Mucosa of stomach (tissue), 1 donor: ENCODE data around the gene ALLC.

Experiments used
- H3K27me3 ChIP-seq: one replicate; pipeline ENCODE4 v1.7.0; 2013; ENCODE audit warnings: mild to moderate bottlenecking, low read length; ENCODE audit not compliant: control insufficient read depth, insufficient read depth
- H3K36me3 ChIP-seq: one replicate; pipeline ENCODE4 v1.7.0; 2013; ENCODE audit warnings: low read length; ENCODE audit not compliant: control insufficient read depth, insufficient read depth
- H3K4me1 ChIP-seq: one replicate; pipeline ENCODE4 v1.7.0; 2013; ENCODE audit warnings: mild to moderate bottlenecking, low read length; ENCODE audit not compliant: control insufficient read depth, insufficient read depth
- H3K4me3 ChIP-seq: one replicate; pipeline ENCODE4 v1.7.0; 2013; ENCODE audit warnings: low read length
- H3K9ac ChIP-seq: one replicate; pipeline ENCODE4 v1.7.0; 2013; ENCODE audit warnings: mild to moderate bottlenecking, low read length, moderate library complexity
- H3K9me3 ChIP-seq: one replicate; pipeline ENCODE4 v1.7.0; 2013; ENCODE audit warnings: mild to moderate bottlenecking, low read length, moderate library complexity; ENCODE audit not compliant: control insufficient read depth
- donor health status: Pancreatic carcinoma.

The ALLC gene

DNA sequence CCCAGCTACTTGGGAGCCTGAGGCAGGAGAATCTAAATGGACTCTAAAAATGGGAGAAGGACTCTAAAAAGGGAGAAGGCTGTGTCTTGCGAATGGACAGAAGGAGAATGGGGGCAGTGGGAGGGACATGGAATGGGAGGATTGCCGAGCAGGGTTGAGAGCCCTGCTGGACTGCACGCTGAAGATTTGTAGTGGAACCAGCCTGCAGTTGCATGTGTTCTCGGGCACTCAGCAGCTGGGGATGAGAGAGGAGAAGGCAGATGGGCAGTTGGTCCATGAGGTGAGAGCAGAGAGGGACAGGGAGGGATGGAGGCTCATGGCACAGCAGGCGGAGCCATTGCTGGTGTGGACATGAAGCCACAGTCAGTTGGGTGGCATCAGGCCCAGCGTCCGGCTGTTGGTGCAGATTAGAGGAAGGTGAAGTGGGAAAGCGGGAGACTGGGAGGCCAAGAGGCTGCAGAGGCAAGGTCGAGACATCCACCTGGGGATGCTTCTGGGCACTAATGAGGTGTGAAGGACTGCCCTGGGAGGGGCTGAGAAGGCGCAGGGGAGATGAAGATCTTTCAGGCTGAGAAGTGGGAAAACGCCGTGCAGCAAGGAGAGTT is 86.1 kb downstream of the ALLC start:
- Histone ChIP-seq H3K4me1 (no peaks in the 10 kb centered on the region), H3K36me3 (no peaks in the 10 kb centered on the region), H3K4me3 (no peak overlapping the region), H3K9ac (no peak overlapping the region), H3K9me3 (no peaks in the 10 kb centered on the region), H3K27me3 (peaks cover 2% of the 10 kb centered on the region)

DNA sequence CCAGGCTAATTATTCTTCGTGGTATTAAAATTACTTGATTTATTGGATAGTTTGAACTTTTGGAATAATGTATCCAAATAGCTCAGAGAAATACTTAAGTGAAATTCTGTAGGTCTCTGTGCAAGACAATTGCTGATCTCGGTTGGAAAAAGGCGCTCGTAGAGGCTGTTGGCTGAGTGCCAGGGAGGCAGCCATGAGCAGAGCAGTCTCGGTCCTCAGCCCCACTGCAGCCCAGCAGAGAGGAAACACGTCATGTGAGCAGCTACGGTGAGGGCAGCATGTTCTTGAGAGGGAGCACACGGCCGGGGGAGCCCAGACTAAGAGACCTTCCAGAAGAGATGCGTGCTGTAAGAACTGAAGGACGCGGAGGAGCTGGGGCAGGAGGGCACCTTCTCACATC is 87.9 kb downstream of the ALLC start:
- Histone ChIP-seq H3K4me1 (no peaks in the 10 kb centered on the region), H3K27me3 (peaks cover 2% of the 10 kb centered on the region), H3K9ac (no peak overlapping the region), H3K4me3 (no peak overlapping the region), H3K9me3 (no peaks in the 10 kb centered on the region), H3K36me3 (no peaks in the 10 kb centered on the region)

DNA sequence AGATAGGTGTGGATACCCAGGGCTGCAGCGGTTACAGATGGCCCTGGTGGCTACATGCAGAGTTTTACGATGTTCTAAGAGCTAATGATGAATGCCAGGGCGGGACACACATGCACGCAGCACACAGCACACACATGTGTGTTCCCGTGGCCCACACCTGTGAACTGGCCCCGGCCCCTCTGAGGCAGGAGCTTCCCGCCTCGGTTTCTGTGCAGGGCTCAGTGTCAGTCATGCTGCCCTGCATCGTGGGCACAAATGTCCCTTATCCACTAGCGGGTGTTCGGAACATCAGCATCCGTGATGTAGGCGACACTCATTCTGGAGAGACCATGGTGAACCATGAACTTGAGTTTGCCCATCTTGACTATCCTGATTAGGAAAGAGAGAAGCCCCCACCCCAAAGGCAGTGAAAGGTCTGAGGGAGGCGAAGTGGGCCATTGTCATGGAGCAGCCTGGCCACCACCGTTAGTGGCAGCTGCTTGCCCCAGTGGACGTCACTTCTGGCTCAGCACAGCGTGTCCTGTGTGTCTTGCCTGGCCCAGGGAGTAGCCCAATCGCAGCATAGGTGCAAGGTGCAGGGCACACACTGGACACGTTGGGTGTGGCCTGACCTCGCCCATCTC is 89.1 kb downstream of the ALLC start:
- Histone ChIP-seq H3K9ac (no peak overlapping the region), H3K4me1 (no peaks in the 10 kb centered on the region), H3K36me3 (no peaks in the 10 kb centered on the region), H3K27me3 (peaks cover 2% of the 10 kb centered on the region), H3K4me3 (no peak overlapping the region), H3K9me3 (no peaks in the 10 kb centered on the region)

DNA sequence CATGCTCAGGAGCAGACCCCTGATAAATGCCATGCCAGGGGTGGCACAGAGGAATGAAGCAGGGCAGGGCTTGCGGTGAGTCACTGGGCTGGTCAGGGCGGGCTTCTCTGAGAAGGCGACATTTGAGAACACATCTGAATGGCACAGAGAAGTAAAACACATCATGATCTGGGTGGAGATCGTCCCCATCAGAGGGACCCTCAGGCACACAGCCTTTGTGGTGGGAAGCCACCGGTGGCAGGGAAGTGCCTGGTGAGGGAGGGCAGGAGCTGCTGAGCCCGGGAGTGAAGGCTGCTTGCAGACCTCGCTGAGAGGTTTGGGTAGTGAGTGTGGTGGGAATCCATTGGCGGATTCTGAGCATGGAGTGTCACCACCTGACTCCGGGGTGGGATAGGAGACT is 89.8 kb downstream of the ALLC start:
- no peaks in the 10 kb centered on the region for H3K4me1 ChIP-seq
- no peaks in the 10 kb centered on the region for H3K36me3 ChIP-seq

DNA sequence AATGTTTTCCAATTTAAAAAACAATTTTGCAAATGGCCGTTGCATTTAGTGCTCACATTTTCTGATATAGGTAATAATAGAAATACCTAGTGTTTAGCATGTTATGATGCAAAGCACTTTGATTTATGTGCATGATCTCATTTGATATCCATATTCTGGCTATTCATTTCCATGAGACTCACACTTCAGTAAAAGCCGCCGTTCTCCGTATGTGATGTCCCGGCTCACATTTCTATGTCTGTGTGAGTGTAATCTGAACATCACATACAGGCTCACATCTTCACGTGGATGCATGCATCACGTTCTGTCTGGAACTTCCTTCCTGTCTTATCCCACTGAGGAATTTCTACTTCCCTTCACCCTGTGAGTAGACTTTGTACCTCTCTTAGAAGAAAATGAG is 91.2 kb downstream of the ALLC start:
- Histone ChIP-seq H3K4me1 (no peaks in the 10 kb centered on the region), H3K36me3 (no peaks in the 10 kb centered on the region), H3K9me3 (no peaks in the 10 kb centered on the region), H3K27me3 (peaks cover 2% of the 10 kb centered on the region), H3K9ac (no peak overlapping the region), H3K4me3 (no peak overlapping the region)

More for the DNA sequence above, 89.8 kb downstream of the ALLC start:
- no peak overlapping the region for H3K4me3 ChIP-seq
- H3K27me3 ChIP-seq: peaks cover 2% of the 10 kb centered on the region
- no peaks in the 10 kb centered on the region for H3K9me3 ChIP-seq
- no peak overlapping the region for H3K9ac ChIP-seq

DNA sequence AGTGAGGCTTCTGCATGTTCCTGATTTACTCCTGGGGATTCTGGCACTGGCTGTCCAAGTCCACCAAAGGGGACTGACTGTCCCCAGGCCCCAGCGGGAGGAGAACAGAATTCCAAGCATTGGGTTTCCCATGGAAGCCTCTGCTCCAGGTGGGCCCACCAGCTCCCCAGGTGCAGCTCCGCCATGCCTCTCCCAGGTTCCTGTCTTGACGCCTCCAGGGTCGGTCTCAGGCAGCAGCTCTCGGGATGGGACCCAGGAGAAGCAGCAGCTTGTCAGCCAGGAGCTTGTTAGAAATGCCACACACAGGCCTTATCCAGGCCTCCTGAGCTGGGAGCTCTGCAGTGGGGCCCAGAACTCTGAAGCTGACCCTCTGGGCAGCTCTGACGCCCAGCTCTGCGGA is 93.3 kb downstream of the ALLC start:
- no peaks in the 10 kb centered on the region for H3K4me1 ChIP-seq
- no peak overlapping the region for H3K4me3 ChIP-seq
- no peak overlapping the region for H3K9ac ChIP-seq
- H3K36me3 ChIP-seq: no peaks in the 10 kb centered on the region
- H3K27me3 ChIP-seq: peaks cover 2% of the 10 kb centered on the region
- H3K9me3 ChIP-seq: no peaks in the 10 kb centered on the region

DNA sequence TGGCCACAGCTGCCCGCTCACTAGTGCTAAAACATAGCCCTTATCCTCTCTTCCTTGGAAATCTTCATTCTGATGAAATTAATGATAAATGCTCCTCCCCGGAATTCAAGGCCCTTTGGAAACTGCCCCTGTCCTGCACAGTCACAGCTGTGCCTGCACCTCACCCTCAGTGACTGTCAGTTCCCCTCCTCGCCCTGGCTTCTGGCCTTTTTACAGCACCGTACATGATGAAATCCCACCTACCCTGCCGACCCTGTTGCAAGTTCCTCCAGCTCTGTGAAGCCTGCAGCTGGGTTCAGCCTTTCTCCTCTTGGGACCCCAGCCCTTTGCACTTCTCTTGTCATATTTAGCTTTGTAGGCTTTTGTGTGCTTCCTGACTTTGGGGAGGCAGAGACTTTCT is 93.8 kb downstream of the ALLC start:
- no peak overlapping the region for H3K9ac ChIP-seq
- no peaks in the 10 kb centered on the region for H3K36me3 ChIP-seq
- no peak overlapping the region for H3K4me3 ChIP-seq
- no peaks in the 10 kb centered on the region for H3K4me1 ChIP-seq
- H3K27me3 ChIP-seq: peaks cover 2% of the 10 kb centered on the region
- H3K9me3 ChIP-seq: no peaks in the 10 kb centered on the region
